Measurements from ENCODE around the gene ERCC2.

GRCh38 chr19:45351401-45351952 lies 18.9 kb downstream of the ERCC2 start:
- TF ChIP-seq TAF1 (IDR thresholded peaks at IDR 0.05; ENCODE audit: low read depth, low read length) (no peak), POLR2A (IDR thresholded peaks at IDR 0.05; ENCODE audit: low read depth, low read length) (no peak), POLR2AphosphoS5 (IDR thresholded peaks at IDR 0.05; ENCODE audit: low read depth, low read length) (no peak)

All from GM12891 (cell line).